SK-N-DZ (cell line): ENCODE results near the gene STEAP4. TPM values are rescaled to one million over a fixed set of nuclear protein-coding genes. Genes with fewer than 3 reads are reported as not detected.
A peak's percentile ranks its signal among the peaks of the same experiment; 100 is the strongest.

Source experiments
- DNase-seq: peaks from one replicate; pipeline ENCODE4 v3.0.0-alpha.2; 2015; ENCODE audit warnings: low spot score
- polyA plus RNA-seq, 2 experiments: library from polyadenylated mRNA; depleted of rRNA; stranded (reverse); fragments of >200 nt; gene quantifications; 2 replicates each; pipeline ENCODE4 v1.2.3, GENCODE V29; 2014

STEAP4 gene
- polyA plus RNA-seq (2014; cell fraction: cytosol; rRNA removed): 0.01 TPM in 1 of 2 replicates, not detected in the other
- not detected in 2 replicates for polyA plus RNA-seq (2014; cell fraction: nucleus; rRNA removed)

GRCh38 chr7:88306590-88307048 is at the start of gene STEAP4:
Gene STEAP4 (minus strand): TSS chr7:88306894. CDS start chr7:88284269, 22,625 bp downstream.
- no peak for DNase-seq

DNA sequence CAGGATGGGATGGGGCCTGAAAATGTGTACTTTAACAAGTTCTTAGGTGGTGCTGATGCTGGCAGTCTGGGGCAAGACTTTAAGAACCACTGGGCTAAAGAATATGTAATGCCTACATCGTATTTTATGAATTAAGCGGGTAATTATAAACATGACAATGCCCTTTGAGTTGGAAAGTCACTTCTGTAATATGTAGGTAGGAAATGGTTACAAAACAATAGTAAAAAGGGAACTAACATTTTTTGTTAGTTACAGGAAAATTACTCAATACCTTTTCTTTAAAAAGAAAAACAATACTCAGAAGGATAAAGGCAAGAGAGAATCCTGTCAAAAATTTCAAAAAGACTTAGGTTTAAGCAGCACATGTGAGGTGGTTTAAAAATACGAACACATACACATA is 48.3 kb upstream of the STEAP4 start:
- no peak for DNase-seq

GRCh38 chr7:88350118-88350517 is 43.4 kb upstream of the STEAP4 start:
- no peak for DNase-seq

DNA sequence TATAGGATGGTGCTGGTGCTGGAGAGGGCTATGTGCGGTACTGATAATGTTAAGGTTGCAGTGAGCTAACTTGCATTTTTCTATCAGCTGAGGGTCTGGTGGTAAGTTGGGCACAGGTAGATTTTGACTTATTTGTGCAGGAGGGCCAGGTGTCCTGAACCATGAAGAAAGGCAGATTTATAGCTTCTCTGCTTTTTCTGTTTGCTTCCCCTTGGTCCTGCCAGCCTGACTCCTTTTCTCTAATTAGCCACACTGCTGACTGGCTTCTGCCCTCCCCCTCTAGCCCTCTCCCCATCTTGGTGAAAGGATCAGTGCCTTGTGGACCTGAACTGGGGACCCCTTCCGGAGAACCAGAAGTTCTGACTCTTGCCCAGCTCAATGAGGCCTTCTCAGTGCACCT is 40.8 kb upstream of the STEAP4 start:
- no peak for DNase-seq

DNA sequence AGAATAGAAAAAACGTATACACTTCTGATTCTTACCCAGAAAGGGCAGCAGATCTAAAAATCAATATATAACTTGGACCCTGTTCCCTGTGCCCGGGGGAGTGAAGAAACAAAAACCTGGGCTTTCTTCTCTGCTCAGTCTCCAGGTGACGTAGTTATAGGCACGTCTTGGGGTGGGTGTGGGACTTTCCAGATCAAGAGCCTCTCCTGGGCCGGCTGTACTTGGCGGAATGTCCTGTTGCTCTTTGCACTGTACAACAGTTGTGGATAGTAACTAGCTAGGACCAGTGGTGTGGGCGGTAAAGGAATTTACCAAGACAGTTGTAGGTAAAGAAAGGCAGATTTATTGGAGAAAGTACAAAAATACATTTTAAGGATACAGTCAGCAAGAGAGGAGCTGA is 40.4 kb upstream of the STEAP4 start:
- no peak for DNase-seq

DNA sequence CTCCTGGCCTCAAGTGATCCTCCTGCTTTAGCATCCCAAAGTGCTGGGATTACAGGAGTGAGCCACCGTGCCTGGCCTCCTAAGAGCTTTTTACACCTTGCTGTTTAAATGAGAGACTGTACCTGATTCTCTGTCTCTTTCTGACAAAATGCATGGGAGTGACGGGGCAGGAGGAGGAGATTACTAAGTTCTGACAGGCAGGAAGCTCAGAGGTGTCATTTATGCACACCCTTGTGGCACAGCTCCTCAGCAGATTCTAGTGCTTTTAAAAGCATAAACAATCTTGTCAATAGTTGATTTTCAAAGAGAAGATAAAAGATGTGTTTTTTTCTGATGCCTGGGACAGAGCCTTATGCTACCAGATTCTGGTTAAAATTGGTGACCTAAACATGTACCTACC is 39.7 kb upstream of the STEAP4 start:
- DNase-seq: no peak

GRCh38 chr7:88344956-88345832 is 38.5 kb upstream of the STEAP4 start:
- DNase-seq: peak; percentile 51

GRCh38 chr7:88344271-88344670 is 37.6 kb upstream of the STEAP4 start:
- DNase-seq: no peak

GRCh38 chr7:88339195-88339922 is 32.7 kb upstream of the STEAP4 start:
- DNase-seq: peak; percentile 59

GRCh38 chr7:88338503-88338902 is 31.8 kb upstream of the STEAP4 start:
- DNase-seq: no peak

DNA sequence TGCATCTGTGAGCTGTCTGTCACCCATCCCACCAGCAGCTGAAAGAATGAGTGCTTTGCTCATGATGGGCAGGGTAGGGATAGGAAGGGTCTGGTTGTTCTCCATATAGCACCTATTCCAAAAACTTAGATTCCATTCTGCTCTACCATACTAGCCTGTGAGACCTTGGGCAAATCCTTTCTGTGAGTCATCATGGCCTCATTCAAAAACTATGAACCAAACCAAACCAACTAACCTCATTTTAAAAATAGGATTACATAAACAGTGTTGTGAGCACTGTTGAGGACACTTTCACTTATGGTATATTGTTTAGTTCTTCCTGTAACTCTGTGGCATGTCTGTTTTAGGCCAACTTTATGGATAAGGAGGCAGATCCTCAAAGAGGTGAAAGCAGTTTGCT is 30.9 kb upstream of the STEAP4 start:
- no peak for DNase-seq

DNA sequence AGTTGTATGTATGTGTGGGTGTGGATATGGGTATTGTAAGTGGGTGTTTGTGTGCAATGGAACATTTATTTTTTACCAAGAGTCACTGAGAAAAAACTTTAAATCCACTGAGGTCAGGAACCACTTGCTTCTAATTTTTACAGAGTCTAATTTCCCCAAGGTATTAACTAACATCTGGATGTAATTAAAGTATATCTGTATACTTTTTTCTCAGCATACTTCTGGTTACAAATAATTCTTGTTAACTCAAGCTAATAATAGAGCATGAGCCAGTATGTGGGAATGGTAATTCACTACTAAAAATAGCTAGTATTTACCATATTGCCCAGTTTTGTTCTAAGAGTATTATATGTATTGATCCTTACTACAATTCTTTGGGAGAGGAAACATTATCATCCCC is 24.6 kb upstream of the STEAP4 start:
- no peak for DNase-seq

GRCh38 chr7:88329532-88330463 is 23.1 kb upstream of the STEAP4 start:
- no peak for DNase-seq

- no peak for DNase-seq
These were observed 22.1 kb upstream of the STEAP4 start for GRCh38 chr7:88328787-88329186.

GRCh38 chr7:88324699-88325098 is 18.0 kb upstream of the STEAP4 start:
- no peak for DNase-seq

DNA sequence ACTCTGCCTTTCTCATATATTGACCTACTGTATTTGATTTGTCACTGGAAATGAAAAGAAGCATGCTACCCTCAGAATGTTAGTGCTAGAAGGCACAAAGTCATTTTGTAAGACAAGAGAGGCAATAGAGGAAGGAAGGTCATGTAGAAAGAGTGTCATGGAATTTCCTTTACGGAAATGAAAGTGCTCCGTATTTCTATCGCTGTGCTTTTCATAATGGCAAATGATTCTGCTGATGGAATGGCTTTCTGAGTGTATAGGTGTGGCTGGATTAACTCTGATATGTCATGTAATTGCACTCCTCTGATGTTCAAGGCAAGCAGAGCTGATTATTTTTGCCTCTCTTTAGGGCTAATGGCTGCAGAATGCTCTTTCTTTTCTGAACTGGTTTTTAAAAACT is 15.5 kb upstream of the STEAP4 start:
- DNase-seq: no peak

- no peak for DNase-seq
These were observed 15.0 kb upstream of the STEAP4 start for GRCh38 chr7:88321694-88322093.

GRCh38 chr7:88318196-88318595 is 11.5 kb upstream of the STEAP4 start:
- no peak for DNase-seq

DNA sequence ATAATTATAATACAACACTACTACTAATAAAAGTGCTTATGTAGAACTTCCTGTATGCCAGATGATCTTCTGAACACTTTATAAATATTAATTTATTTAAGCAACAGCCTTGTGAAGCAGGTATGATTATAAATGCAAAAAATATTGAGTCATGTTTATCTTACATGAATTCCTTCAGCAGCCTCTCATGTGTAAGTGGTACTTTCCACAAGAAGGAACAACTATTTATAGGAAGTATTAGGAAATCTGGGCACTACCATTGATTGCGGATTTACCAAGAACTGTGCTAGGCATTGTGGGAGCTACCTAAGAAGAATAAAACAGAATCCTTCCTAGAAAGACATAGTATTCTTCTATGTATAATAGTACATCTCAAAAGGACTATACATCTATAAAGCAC is 10.7 kb upstream of the STEAP4 start:
- DNase-seq: no peak

GRCh38 chr7:88316456-88316855 is 9.8 kb upstream of the STEAP4 start:
- no peak for DNase-seq

DNA sequence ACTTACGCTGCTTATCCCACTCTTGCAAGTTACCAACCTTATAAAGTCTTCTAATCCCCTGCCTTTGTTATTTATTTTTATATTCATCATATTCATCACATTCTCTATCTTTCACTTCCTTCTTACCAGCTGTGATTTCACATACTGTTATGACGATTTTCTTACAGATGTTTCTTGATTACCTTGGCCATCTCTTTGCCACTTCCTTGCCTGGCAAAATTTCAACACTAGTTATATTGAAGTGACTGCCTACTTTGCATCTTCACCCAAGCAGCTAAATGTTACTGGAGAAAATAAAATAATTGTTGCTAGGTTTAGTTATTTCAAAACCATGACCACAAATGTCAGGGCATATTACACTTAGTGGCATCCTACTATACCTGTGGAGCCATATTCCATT is 8.8 kb upstream of the STEAP4 start:
- no peak for DNase-seq
